ENCODE measurements around the gene INAFM1.

DNA sequence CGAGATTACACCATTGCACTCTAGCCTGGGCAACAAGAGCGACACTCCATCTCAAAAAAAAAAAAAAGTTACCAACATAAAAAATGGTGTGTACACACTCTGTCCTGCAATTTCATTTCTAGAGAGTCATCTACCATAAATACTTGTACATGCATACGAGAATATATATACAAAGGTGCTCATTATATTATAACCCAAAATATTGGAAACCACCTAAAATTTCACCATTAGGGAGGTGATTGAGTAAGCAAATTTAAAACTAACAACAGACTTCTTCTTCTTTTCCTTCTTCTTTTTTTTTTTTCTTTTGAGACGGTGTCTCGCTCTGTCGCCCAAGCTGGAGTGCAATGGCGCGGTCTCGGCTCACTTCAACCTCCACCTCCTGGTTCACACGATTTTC lies 27.6 kb downstream of the INAFM1 start:
- no peak for TF ChIP-seq EZH2 (IDR thresholded peaks at IDR 0.05; ENCODE audit: borderline replicate concordance, low read length)
- TF ChIP-seq, protein P1, sequence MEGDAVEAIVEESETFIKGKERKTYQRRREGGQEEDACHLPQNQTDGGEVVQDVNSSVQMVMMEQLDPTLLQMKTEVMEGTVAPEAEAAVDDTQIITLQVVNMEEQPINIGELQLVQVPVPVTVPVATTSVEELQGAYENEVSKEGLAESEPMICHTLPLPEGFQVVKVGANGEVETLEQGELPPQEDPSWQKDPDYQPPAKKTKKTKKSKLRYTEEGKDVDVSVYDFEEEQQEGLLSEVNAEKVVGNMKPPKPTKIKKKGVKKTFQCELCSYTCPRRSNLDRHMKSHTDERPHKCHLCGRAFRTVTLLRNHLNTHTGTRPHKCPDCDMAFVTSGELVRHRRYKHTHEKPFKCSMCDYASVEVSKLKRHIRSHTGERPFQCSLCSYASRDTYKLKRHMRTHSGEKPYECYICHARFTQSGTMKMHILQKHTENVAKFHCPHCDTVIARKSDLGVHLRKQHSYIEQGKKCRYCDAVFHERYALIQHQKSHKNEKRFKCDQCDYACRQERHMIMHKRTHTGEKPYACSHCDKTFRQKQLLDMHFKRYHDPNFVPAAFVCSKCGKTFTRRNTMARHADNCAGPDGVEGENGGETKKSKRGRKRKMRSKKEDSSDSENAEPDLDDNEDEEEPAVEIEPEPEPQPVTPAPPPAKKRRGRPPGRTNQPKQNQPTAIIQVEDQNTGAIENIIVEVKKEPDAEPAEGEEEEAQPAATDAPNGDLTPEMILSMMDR (conservative IDR thresholded peaks at IDR 0.05 in 1 of 2, IDR thresholded peaks at IDR 0.05 in 1 of 2; ENCODE audit: extremely low read depth in 1 of 2, insufficient read depth in 1 of 2, low read depth in 1 of 2, low read length in 2 of 2) = no peak

All from mammary epithelial cell (primary cell).